ENCODE measurements around the gene HK3. TPM values are rescaled to one million over a fixed set of nuclear protein-coding genes. Genes with fewer than 3 reads are reported as not detected.

Gene HK3
- 0.82 TPM for polyA plus RNA-seq (ENCODE audit: insufficient read length)

GRCh38 chr5:176899296-176899891, at the start of gene HK3:
Gene HK3 (minus strand): TSS chr5:176899346. CDS start chr5:176896159, 3,187 bp downstream.
- DNase-seq (ENCODE audit: low read depth), result no peak

- no peak for DNase-seq (ENCODE audit: low read depth)
These were observed 49.3 kb upstream of the HK3 start for GRCh38 chr5:176948458-176948857.

GRCh38 chr5:176947847-176948246, 48.7 kb upstream of the HK3 start:
- DNase-seq (ENCODE audit: low read depth), result no peak

GRCh38 chr5:176944268-176944667, 45.1 kb upstream of the HK3 start:
- DNase-seq (ENCODE audit: low read depth), result no peak

- DNase-seq (ENCODE audit: low read depth), result no peak
These were observed 44.7 kb upstream of the HK3 start for GRCh38 chr5:176943816-176944215.

- no peak for DNase-seq (ENCODE audit: low read depth)
These were observed 42.8 kb upstream of the HK3 start for GRCh38 chr5:176941951-176942350.

GRCh38 chr5:176938472-176938871, 39.3 kb upstream of the HK3 start:
- DNase-seq (ENCODE audit: low read depth), result no peak

GRCh38 chr5:176935017-176935416, 35.9 kb upstream of the HK3 start:
- no peak for DNase-seq (ENCODE audit: low read depth)

- no peak for DNase-seq (ENCODE audit: low read depth)
These were observed 35.3 kb upstream of the HK3 start for GRCh38 chr5:176934309-176934930.

GRCh38 chr5:176929654-176930053, 30.5 kb upstream of the HK3 start:
- DNase-seq (ENCODE audit: low read depth), result no peak

GRCh38 chr5:176927562-176927961, 28.4 kb upstream of the HK3 start:
- no peak for DNase-seq (ENCODE audit: low read depth)

GRCh38 chr5:176922817-176923216, 23.7 kb upstream of the HK3 start:
- no peak for DNase-seq (ENCODE audit: low read depth)

GRCh38 chr5:176921714-176922113, 22.6 kb upstream of the HK3 start:
- no peak for DNase-seq (ENCODE audit: low read depth)

- no peak for DNase-seq (ENCODE audit: low read depth)
These were observed 19.5 kb upstream of the HK3 start for GRCh38 chr5:176918613-176919012.

GRCh38 chr5:176916337-176916736, 17.2 kb upstream of the HK3 start:
- DNase-seq (ENCODE audit: low read depth), result no peak

- no peak for DNase-seq (ENCODE audit: low read depth)
These were observed 16.8 kb upstream of the HK3 start for GRCh38 chr5:176915906-176916305.

- DNase-seq (ENCODE audit: low read depth), result no peak
These were observed 13.0 kb upstream of the HK3 start for GRCh38 chr5:176912115-176912514.

- no peak for DNase-seq (ENCODE audit: low read depth)
These were observed 9.7 kb upstream of the HK3 start for GRCh38 chr5:176908675-176909368.

GRCh38 chr5:176906796-176907195, 7.7 kb upstream of the HK3 start:
- no peak for DNase-seq (ENCODE audit: low read depth)

- no peak for DNase-seq (ENCODE audit: low read depth)
These were observed 7.0 kb upstream of the HK3 start for GRCh38 chr5:176906126-176906525.

- no peak for DNase-seq (ENCODE audit: low read depth)
These were observed 5.1 kb upstream of the HK3 start for GRCh38 chr5:176904276-176904675.

GRCh38 chr5:176902911-176903664, 3.9 kb upstream of the HK3 start:
- DNase-seq (ENCODE audit: low read depth), result no peak

Measured in forelimb muscle (tissue), 1 donor.